HepG2 (cell line): ENCODE data around the gene IRGQ. TPM values are rescaled to one million over a fixed set of nuclear protein-coding genes. Genes with fewer than 3 reads are reported as not detected.

Experiments
- ATAC-seq: fragments of 200-7000 bp; cut with Tn5 transposase; 3 replicates; pipeline ENCODE4 v1.9.1; 2020; ENCODE audit warnings: mild to moderate bottlenecking, moderate library complexity
- BruUV-seq: library from RNA; stranded (reverse); fragments of 400-500 nt; replicated peaks from 2 replicates; lab custom pipeline; 2021; lab: Mats Ljungman, UMichigan
- CTCF ChIA-PET: fragments of 300-600 bp; formaldehyde crosslinking; extraction: SDS; loops from one replicate; lab custom pipeline; 2021; ENCODE audit warnings: low total read pairs, inconsistent platforms, low intra/inter-chr PET ratio; lab: Yijun Ruan, JAX
- POLR2A ChIA-PET: fragments of 350-600 bp; sonication (Branson Sonifier 250); formaldehyde crosslinking; loops from one replicate; lab custom pipeline; 2020; ENCODE audit warnings: antibody characterized with exemption, inconsistent platforms; lab: Yijun Ruan, JAX
- DNase-seq: peaks from one replicate; pipeline ENCODE4 v3.0.0-alpha.2; 2015; ENCODE audit warnings: low spot score
- FAIRE-seq: peaks from 3 replicates; lab custom pipeline; 2011; peaks lifted over from hg19 to GRCh38; lab: Jason Lieb, UNC
- H2AFZ ChIP-seq: one replicate; pipeline ENCODE4 v1.6.1; 2011; ENCODE audit warnings: low read length, inconsistent platforms
- H3K27ac ChIP-seq: fragments of 300-600 bp; 3 replicates; pipeline ENCODE4 v1.8.0; 2011; ENCODE audit warnings: mixed run types, mild to moderate bottlenecking, mixed read lengths, low read length, inconsistent platforms; ENCODE audit not compliant: insufficient read depth; ENCODE audit errors: extremely low read length
- H3K27me3 ChIP-seq, 2 experiments: fragments of 200-600 bp in 1 of 2; 2 replicates in 1 of 2; 3 replicates in 1 of 2; pipeline versions ENCODE4 v1.6.0 to v1.8.0; 2011; ENCODE audit warnings: low read length in 2 of 2, mild to moderate bottlenecking in 2 of 2, moderate library complexity in 2 of 2, inconsistent platforms in 1 of 2; ENCODE audit not compliant: insufficient read depth in 2 of 2, control insufficient read depth in 1 of 2
- H3K36me3 ChIP-seq, 2 experiments: fragments of 200-600 bp in 1 of 2; replicated peaks in 1 of 2; 2 replicates in 1 of 2; 3 replicates in 1 of 2; pipeline versions ENCODE4 v1.5.1 to v1.8.0; 2011; ENCODE audit warnings: low read length in 2 of 2, inconsistent platforms in 1 of 2; ENCODE audit not compliant: insufficient read depth in 2 of 2, control insufficient read depth in 1 of 2
- H3K4me1 ChIP-seq: 2 replicates; pipeline ENCODE4 v1.5.1; 2012; ENCODE audit warnings: low read length, inconsistent platforms; ENCODE audit not compliant: insufficient read depth
- H3K4me2 ChIP-seq: 2 replicates; pipeline ENCODE4 v1.6.0; 2011; ENCODE audit warnings: low read depth, low read length, inconsistent platforms
- H3K4me3 ChIP-seq, 3 experiments: fragments of 200-600 bp in 1 of 3; sonication (generic), shearing (Covaris generic) in 1 of 3; replicated peaks in 1 of 3; 2 replicates each; pipeline ENCODE4 v1.5.1; 2011 to 2016; ENCODE audit warnings: low read length in 3 of 3, inconsistent platforms in 2 of 3, low read depth in 2 of 3, mild to moderate bottlenecking in 2 of 3, control low read depth in 1 of 3, mixed read lengths in 1 of 3; ENCODE audit not compliant: insufficient read depth in 1 of 3
- H3K79me2 ChIP-seq: one replicate; pipeline ENCODE4 v1.6.1; 2011; ENCODE audit warnings: low read length, inconsistent platforms; ENCODE audit not compliant: insufficient read depth
- H3K9ac ChIP-seq: 2 replicates; pipeline ENCODE4 v1.6.0; 2011; ENCODE audit warnings: mild to moderate bottlenecking, low read depth, low read length, inconsistent platforms; ENCODE audit not compliant: insufficient read depth
- H3K9me3 ChIP-seq: 2 replicates; pipeline ENCODE4 v1.5.1; 2012; ENCODE audit warnings: mild to moderate bottlenecking, low read length
- H4K20me1 ChIP-seq: 2 replicates; pipeline ENCODE4 v1.6.0; 2011; ENCODE audit warnings: inconsistent platforms, mild to moderate bottlenecking, low read length, moderate library complexity; ENCODE audit not compliant: insufficient read depth
- EED ChIP-seq: sonication (generic); formaldehyde crosslinking; IDR thresholded peaks from 2 replicates; pipeline ENCODE4 v1.5.0; 2020; ENCODE audit warnings: mild to moderate bottlenecking, missing genetic modification reagents
- FOXJ3 ChIP-seq: sonication (generic); formaldehyde crosslinking; IDR thresholded peaks from 2 replicates; pipeline ENCODE4 v1.4.0; 2020; ENCODE audit warnings: missing genetic modification reagents, mild to moderate bottlenecking, borderline replicate concordance
- HOXA7 ChIP-seq: sonication (generic); formaldehyde crosslinking; IDR thresholded peaks from 2 replicates; pipeline ENCODE4 v1.8.1; 2022; ENCODE audit warnings: mild to moderate bottlenecking, missing genetic modification reagents, moderate library complexity
- KLF6 ChIP-seq: IDR thresholded peaks from 2 replicates; pipeline ENCODE4 v1.8.0; 2016; ENCODE audit warnings: missing biosample characterization, missing genetic modification reagents
- KMT2A ChIP-seq: sonication (generic); formaldehyde crosslinking; IDR thresholded peaks from 2 replicates; pipeline ENCODE4 v1.4.0; 2020; ENCODE audit warnings: missing genetic modification reagents
- NFE2L1 ChIP-seq: sonication (generic); formaldehyde crosslinking; IDR thresholded peaks from 2 replicates; pipeline ENCODE4 v1.4.0; 2020; ENCODE audit warnings: missing genetic modification reagents, mild to moderate bottlenecking, borderline replicate concordance
- RBFOX2 ChIP-seq: fragments of 200-400 bp; formaldehyde crosslinking; IDR thresholded peaks from 2 replicates; pipeline ENCODE4 v1.6.1; 2017; ENCODE audit warnings: low read depth, mild to moderate bottlenecking, low read length
- SMC3 ChIP-seq: IDR thresholded peaks from 2 replicates; pipeline ENCODE4 v1.6.1; 2011; ENCODE audit warnings: low read length, improper control_type of control experiment
- SRSF1 ChIP-seq: fragments of 200-400 bp; formaldehyde crosslinking; optimal IDR thresholded peaks from 2 replicates; pipeline ENCODE3; 2017; ENCODE audit warnings: mild to moderate bottlenecking, low read depth, low read length, moderate library complexity
- STAT5B ChIP-seq: sonication (generic); formaldehyde crosslinking; IDR thresholded peaks from 2 replicates; pipeline ENCODE4 v1.4.0; 2020; ENCODE audit warnings: missing genetic modification reagents
- ZNF121 ChIP-seq: sonication (generic); formaldehyde crosslinking; IDR thresholded peaks from 2 replicates; pipeline ENCODE4 v1.5.0; 2020; ENCODE audit warnings: mild to moderate bottlenecking, missing genetic modification reagents
- ZNF143 ChIP-seq: sonication (generic); formaldehyde crosslinking; IDR thresholded peaks from 2 replicates; pipeline ENCODE4 v1.4.0; 2020; ENCODE audit warnings: missing genetic modification reagents
- ZNF180 ChIP-seq: sonication (generic); formaldehyde crosslinking; IDR thresholded peaks from 2 replicates; pipeline ENCODE4 v1.4.0; 2020; ENCODE audit warnings: low read depth, missing genetic modification reagents, borderline replicate concordance
- ZNF556 ChIP-seq: sonication (generic); formaldehyde crosslinking; IDR thresholded peaks from 2 replicates; pipeline ENCODE4 v1.4.0; 2020; ENCODE audit warnings: mild to moderate bottlenecking, missing genetic modification reagents, borderline replicate concordance
- ZNF598 ChIP-seq: sonication (generic); formaldehyde crosslinking; IDR thresholded peaks from 2 replicates; pipeline ENCODE4 v1.5.1; 2020; ENCODE audit warnings: mild to moderate bottlenecking, missing genetic modification reagents, borderline replicate concordance
- ZNF770 ChIP-seq: sonication (generic); formaldehyde crosslinking; IDR thresholded peaks from 2 replicates; pipeline ENCODE4 v1.5.0; 2020; ENCODE audit warnings: mild to moderate bottlenecking, missing genetic modification reagents
- ZNF777 ChIP-seq: sonication (generic); formaldehyde crosslinking; IDR thresholded peaks from 2 replicates; pipeline ENCODE4 v1.4.0; 2020; ENCODE audit warnings: missing genetic modification reagents
- ZSCAN9 ChIP-seq: IDR thresholded peaks from 2 replicates; pipeline ENCODE4 v1.6.1; 2016; ENCODE audit warnings: borderline replicate concordance
- WGBS: methylation state at CpG from one replicate; pipeline ENCODE4 v1.1.6; 2017; ENCODE audit warnings: low lambda C conversion rate; 5-methylcytosine and 5-hydroxymethylcytosine counted together
- in situ Hi-C: cut with HindIII; loops from 2 replicates; pipeline ENCODE4 v1.10.0; 2017; ENCODE audit warnings: low pct_unique_long_range_greater_than_20kb; ENCODE audit not compliant: extremely low pct_ligation_motif_present
- intact Hi-C: fragments of 100-400 bp; cut with micrococcal nuclease; formaldehyde crosslinking; loops from one replicate; pipeline ENCODE4 v1.10.0; 2022; ENCODE audit not compliant: unreplicated experiment
- polyA plus RNA-seq, 8 experiments: library from polyadenylated mRNA; depleted of rRNA in 3 of 8; stranded (reverse) in 7 of 8; unstranded in 1 of 8; fragments of >200 nt; fragmentation: Illumina TruSeq in 4 of 8; extraction: Trizol in 4 of 8; gene quantifications; 2 replicates each; pipeline versions ENCODE4 v1.2.1 to v1.2.3, GENCODE V29; 2011 to 2016; ENCODE audit warnings: low read depth in 4 of 8, missing spikeins in 1 of 8, mixed read lengths in 1 of 8; ENCODE audit not compliant: insufficient read depth in 1 of 8
- total RNA-seq, 5 experiments: library from RNA; depleted of rRNA; stranded (reverse); fragments of >200 nt; fragmentation: Illumina TruSeq; extraction: Trizol; gene quantifications; 2 replicates each; pipeline ENCODE4 v1.2.3, GENCODE V29; 2016; ENCODE audit warnings: low read depth in 1 of 5
- TF ChIP-seq, protein P1 (sequence below): sonication (generic); formaldehyde crosslinking; IDR thresholded peaks from 2 replicates; pipeline ENCODE4 v1.4.0; 2020; ENCODE audit warnings: mild to moderate bottlenecking, missing genetic modification reagents

The IRGQ gene
- total and polyA plus RNA-seq, 2 of the 13 experiments (the other 11 are each of a cell fraction or from before 2014, with no cell fraction given) = 11.6 to 12.4 TPM

DNA sequence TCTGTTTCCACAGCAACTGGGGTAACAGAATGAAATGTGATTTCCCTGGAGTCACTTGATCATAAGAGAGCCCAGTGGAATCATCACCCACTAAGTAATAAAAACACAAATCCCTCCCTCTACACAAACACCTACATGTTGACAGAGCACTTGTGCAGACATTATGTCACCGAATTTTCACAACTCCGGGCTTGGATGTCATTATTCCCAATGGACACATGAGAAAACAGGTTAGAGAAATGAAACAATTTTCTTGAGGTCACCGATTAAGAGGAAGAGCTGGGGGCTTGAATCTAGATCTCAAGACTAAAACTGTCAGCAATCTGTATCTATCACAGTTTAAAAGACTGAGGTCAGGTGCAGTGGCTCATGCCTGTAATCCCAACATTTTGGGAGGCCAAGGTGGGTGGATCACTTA is 23.8 kb downstream of the IRGQ start:
- no peaks in the 10 kb centered on the region; a peak in 1 of 5 replicates for H3K27me3 ChIP-seq
- H3K4me2 ChIP-seq = no peak overlapping the region
- POLR2A ChIA-PET = no interaction called here
- no peak for FAIRE-seq
- H3K9ac ChIP-seq = no peak overlapping the region
- peaks cover 8% of the 10 kb centered on the region for H3K79me2 ChIP-seq
- WGBS = 70% methylated on average over 3 of the region's 3 CpGs
- H3K27ac ChIP-seq = no peak overlapping the region
- no peak for DNase-seq
- peaks cover 19% of the 10 kb centered on the region; the same call in 1 of the 2 replicates for H3K4me1 ChIP-seq
- H3K9me3 ChIP-seq = no peaks in the 10 kb centered on the region
- no TSS peak for BruUV-seq
- no peak overlapping the region for H2AFZ ChIP-seq
- ATAC-seq = no peak
- H3K4me3 ChIP-seq = no peak overlapping the region
- intact Hi-C loops (no loop called here), in situ Hi-C loops (no loop called here)
- no peaks in the 10 kb centered on the region for H4K20me1 ChIP-seq
- CTCF ChIA-PET = no interaction called here
- peaks cover 0 to 1% of the 10 kb centered on the region in 2 experiments; a peak in 1 of 5 replicates for H3K36me3 ChIP-seq
- TF ChIP-seq SMC3 (no peak), KMT2A (CRISPR knock-in tag) (no peak), ZNF180 (CRISPR knock-in tag) (no peak), FOXJ3 (no peak), RBFOX2 (no peak), SRSF1 (no peak), ZNF556 (no peak)
- TF ChIP-seq, protein P1, sequence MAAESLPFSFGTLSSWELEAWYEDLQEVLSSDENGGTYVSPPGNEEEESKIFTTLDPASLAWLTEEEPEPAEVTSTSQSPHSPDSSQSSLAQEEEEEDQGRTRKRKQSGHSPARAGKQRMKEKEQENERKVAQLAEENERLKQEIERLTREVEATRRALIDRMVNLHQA = no peak

DNA sequence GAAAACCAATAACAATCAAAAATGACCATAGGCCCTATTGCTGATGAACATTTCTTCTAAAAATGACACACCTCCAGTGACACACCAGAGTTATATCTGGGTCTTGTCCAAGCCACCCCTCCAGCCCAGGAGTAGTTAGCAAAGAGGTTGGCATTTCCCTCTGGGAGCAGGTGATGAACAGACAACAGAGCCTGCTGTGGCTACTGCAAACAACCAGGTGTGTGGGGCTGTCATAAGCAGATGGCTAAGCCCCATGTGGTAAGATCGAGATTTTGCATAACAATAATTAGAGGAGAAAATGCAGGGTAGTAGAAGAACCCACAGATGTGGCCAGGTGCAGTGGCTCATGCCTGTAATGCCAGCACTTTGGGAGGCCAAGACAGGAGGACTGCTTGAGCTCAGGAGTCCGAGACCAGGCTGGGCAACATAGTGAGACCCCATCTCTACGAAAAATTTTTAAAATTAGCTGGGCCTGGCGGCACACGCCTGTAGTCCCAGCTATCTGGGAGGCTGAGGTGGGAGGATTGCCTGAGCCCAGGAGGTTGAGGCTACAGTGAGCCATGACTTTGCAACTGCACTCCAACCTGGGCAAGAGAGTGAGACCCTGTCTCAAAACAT is 25.7 kb downstream of the IRGQ start:
- no peak overlapping the region for H2AFZ ChIP-seq
- 92% methylated on average over 5 of the region's 5 CpGs for WGBS
- ATAC-seq (no peak), FAIRE-seq (no peak)
- TF ChIP-seq ZNF143 (CRISPR knock-in tag) = no peak
- TF ChIP-seq ZSCAN9 = no peak
- peak; percentile 70; the same call in 1 of the 2 replicates for TF ChIP-seq ZNF121 (CRISPR knock-in tag)
- TF ChIP-seq EED (CRISPR knock-in tag) = no peak
- no peak for TF ChIP-seq HOXA7 (CRISPR knock-in tag)
- no peak for TF ChIP-seq KLF6 (CRISPR knock-in tag)
- no peak for TF ChIP-seq ZNF777 (CRISPR knock-in tag)
- TF ChIP-seq ZNF770 (CRISPR knock-in tag) = peak; percentile 20; the same call in 1 of the 2 replicates
- TF ChIP-seq NFE2L1 (CRISPR knock-in tag) = no peak
- no peak for TF ChIP-seq STAT5B
- TF ChIP-seq ZNF598 (CRISPR knock-in tag) = no peak
- TF ChIP-seq, all 625 proteins: peak for 2
- no peak for DNase-seq
- peaks cover 11% of the 10 kb centered on the region; the same call in 1 of the 2 replicates for H3K4me1 ChIP-seq
- no peak overlapping the region for H3K9ac ChIP-seq
- no peak overlapping the region for H3K4me2 ChIP-seq
- BruUV-seq = no TSS peak
- intact Hi-C loops (no loop called here), in situ Hi-C loops (no loop called here)
- POLR2A ChIA-PET = no interaction called here
- peaks cover 0 to 1% of the 10 kb centered on the region in 2 experiments; a peak in 2 of 5 replicates for H3K36me3 ChIP-seq
- H3K27me3 ChIP-seq = no peaks in the 10 kb centered on the region; a peak in 1 of 5 replicates
- CTCF ChIA-PET = no interaction called here
- no peak overlapping the region for H3K27ac ChIP-seq
- H3K79me2 ChIP-seq = peaks cover 8% of the 10 kb centered on the region
- H4K20me1 ChIP-seq = no peaks in the 10 kb centered on the region
- no peak overlapping the region for H3K4me3 ChIP-seq
- no peaks in the 10 kb centered on the region for H3K9me3 ChIP-seq
